Neural cell (in vitro differentiated cells): ENCODE measurements around the gene SLC37A1.

Experiments used
- EP300 ChIP-seq: fragments of 450-650 bp; conservative IDR thresholded peaks from 2 replicates; pipeline ENCODE4 v1.6.1; 2014; ENCODE audit warnings: antibody characterized with exemption, mild to moderate bottlenecking, moderate library complexity; ENCODE audit not compliant: poor library complexity, severe bottlenecking
- EZH2 ChIP-seq: fragments of 200-600, 300-800 bp; shearing (Covaris generic), sonication (generic); IDR thresholded peaks from 2 replicates; pipeline ENCODE4 v1.6.1; 2014; ENCODE audit warnings: antibody characterized with exemption, low read length, borderline replicate concordance, mild to moderate bottlenecking; ENCODE audit not compliant: insufficient read depth, poor library complexity, severe bottlenecking
- MXI1 ChIP-seq: fragments of 450-650 bp; conservative IDR thresholded peaks from 2 replicates; pipeline ENCODE4 v1.6.1; 2014; ENCODE audit warnings: antibody characterized with exemption, mild to moderate bottlenecking; ENCODE audit not compliant: poor library complexity, severe bottlenecking
- POLR2AphosphoS5 ChIP-seq: IDR thresholded peaks from 2 replicates; pipeline ENCODE4 v1.6.1; 2012
- SMC3 ChIP-seq: fragments of 450-650 bp; conservative IDR thresholded peaks from 2 replicates; pipeline ENCODE4 v1.6.1; 2014; ENCODE audit warnings: antibody characterized with exemption, mild to moderate bottlenecking, moderate library complexity; ENCODE audit not compliant: poor library complexity
- TAF1 ChIP-seq: IDR thresholded peaks from 2 replicates; pipeline ENCODE4 v1.6.1; 2012; ENCODE audit warnings: low read depth
- TF ChIP-seq, protein P1 (sequence below): fragments of 450-650 bp; IDR thresholded peaks from 2 replicates; pipeline ENCODE4 v1.5.1; 2014; ENCODE audit warnings: antibody characterized with exemption, mild to moderate bottlenecking, moderate library complexity; ENCODE audit not compliant: poor library complexity, severe bottlenecking
- TF ChIP-seq, protein P2 (sequence below): IDR thresholded peaks from 2 replicates; pipeline ENCODE4 v1.6.1; 2012; ENCODE audit warnings: borderline replicate concordance

DNA sequence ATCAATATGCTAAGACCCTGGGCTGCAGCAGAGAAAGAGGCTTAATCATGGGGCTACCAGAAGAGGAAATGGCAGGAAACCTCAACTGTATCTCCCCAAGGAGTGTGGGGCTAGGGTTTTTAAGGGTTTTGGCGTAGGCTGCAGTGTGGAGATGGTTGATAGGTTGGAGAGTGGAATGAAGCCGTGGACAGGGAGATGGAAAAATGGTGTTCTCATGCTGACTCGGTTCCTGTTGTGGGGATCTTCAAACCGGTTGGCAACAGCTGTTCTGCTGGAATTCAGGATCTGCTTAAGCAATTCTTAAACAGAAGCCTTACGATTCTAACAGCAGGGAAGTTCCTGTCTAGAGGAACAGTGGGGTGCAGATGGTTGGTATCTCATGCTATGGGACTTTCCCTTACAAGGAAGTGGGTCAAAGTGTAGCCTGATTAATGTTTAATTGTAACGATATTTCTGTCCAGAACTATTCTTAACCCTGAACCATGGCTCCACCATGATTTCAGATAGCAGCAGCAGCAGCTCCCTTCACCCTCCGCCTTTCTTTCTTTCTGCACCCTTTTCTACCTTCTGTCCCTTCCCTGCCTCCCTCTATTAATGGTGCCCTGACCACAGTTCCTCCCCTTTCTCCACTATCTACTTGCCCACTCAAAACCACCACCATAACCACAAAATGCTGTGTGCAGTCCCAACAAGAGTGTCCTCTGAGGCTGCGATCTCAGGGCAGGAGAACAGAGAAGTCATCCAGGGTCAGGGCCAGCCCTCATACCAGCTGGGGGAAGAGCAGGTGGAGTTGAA, 48.4 kb upstream of the SLC37A1 start:
- TF ChIP-seq POLR2AphosphoS5: no peak
- TF ChIP-seq, protein P1, sequence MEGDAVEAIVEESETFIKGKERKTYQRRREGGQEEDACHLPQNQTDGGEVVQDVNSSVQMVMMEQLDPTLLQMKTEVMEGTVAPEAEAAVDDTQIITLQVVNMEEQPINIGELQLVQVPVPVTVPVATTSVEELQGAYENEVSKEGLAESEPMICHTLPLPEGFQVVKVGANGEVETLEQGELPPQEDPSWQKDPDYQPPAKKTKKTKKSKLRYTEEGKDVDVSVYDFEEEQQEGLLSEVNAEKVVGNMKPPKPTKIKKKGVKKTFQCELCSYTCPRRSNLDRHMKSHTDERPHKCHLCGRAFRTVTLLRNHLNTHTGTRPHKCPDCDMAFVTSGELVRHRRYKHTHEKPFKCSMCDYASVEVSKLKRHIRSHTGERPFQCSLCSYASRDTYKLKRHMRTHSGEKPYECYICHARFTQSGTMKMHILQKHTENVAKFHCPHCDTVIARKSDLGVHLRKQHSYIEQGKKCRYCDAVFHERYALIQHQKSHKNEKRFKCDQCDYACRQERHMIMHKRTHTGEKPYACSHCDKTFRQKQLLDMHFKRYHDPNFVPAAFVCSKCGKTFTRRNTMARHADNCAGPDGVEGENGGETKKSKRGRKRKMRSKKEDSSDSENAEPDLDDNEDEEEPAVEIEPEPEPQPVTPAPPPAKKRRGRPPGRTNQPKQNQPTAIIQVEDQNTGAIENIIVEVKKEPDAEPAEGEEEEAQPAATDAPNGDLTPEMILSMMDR: no peak
- no peak for TF ChIP-seq TAF1
- TF ChIP-seq SMC3: no peak
- TF ChIP-seq EZH2: no peak
- no peak for TF ChIP-seq MXI1
- no peak for TF ChIP-seq EP300
- TF ChIP-seq, protein P2, sequence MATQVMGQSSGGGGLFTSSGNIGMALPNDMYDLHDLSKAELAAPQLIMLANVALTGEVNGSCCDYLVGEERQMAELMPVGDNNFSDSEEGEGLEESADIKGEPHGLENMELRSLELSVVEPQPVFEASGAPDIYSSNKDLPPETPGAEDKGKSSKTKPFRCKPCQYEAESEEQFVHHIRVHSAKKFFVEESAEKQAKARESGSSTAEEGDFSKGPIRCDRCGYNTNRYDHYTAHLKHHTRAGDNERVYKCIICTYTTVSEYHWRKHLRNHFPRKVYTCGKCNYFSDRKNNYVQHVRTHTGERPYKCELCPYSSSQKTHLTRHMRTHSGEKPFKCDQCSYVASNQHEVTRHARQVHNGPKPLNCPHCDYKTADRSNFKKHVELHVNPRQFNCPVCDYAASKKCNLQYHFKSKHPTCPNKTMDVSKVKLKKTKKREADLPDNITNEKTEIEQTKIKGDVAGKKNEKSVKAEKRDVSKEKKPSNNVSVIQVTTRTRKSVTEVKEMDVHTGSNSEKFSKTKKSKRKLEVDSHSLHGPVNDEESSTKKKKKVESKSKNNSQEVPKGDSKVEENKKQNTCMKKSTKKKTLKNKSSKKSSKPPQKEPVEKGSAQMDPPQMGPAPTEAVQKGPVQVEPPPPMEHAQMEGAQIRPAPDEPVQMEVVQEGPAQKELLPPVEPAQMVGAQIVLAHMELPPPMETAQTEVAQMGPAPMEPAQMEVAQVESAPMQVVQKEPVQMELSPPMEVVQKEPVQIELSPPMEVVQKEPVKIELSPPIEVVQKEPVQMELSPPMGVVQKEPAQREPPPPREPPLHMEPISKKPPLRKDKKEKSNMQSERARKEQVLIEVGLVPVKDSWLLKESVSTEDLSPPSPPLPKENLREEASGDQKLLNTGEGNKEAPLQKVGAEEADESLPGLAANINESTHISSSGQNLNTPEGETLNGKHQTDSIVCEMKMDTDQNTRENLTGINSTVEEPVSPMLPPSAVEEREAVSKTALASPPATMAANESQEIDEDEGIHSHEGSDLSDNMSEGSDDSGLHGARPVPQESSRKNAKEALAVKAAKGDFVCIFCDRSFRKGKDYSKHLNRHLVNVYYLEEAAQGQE: no peak
